ENCODE measurements around the gene GPX4. TPM values are rescaled to one million over a fixed set of nuclear protein-coding genes. Genes with fewer than 3 reads are reported as not detected.

GPX4 gene
- total RNA-seq, 1 experiment from 2014 or later = 577 TPM

DNA sequence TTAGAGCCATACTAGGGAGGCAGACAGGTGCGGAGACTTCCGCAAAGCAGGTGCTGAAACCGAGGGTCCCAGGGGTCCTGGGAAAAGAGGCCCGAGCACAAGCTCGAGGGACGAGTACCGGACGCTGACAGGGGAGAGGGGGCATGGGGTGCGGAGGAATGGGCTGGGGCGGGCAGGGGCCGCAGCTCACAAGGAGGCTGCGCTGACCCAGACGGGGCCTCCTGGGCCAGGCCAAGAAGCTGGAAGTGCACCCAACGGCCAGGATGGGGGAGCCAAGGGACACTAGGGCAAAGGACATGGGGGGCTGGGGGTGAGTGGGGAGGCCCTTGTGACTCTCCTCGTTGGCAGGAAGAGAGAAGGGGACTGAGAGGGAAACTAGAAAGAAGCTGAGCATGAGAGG, 10.5 kb upstream of the GPX4 start:
- Histone ChIP-seq H3K27me3 (ENCODE audit: control insufficient read depth, insufficient read depth, low read length) (no peaks in the 10 kb centered on the region), H3K9me3 (ENCODE audit: control insufficient read depth, insufficient read depth, low read depth, low read length) (no peaks in the 10 kb centered on the region), H3K36me3 (ENCODE audit: control insufficient read depth, insufficient read depth, low read length) (no peaks in the 10 kb centered on the region; the same call in none of the 2 replicates), H3K4me3 (ENCODE audit: low read depth in 2 of 2, low read length in 2 of 2) (peak overlapping the region; percentile 83 to 87), H3K27ac (ENCODE audit: low read length) (peak overlapping the region; percentile 87), H3K4me1 (ENCODE audit: control insufficient read depth, insufficient read depth, low read length) (peaks cover 15% of the 10 kb centered on the region)
- intact Hi-C loops (cut with micrococcal nuclease; ENCODE audit: unreplicated experiment) = no loop called here
- ChIA-PET POLR2A (interaction anchor here (0.9 kb wide), 1 partner anchor 10 kb away, joined by 3 read pairs; no protein-coding TSS in a partner anchor), CTCF (no interaction called here)
- TF ChIP-seq TCF7L2 (IDR thresholded peaks at IDR 0.05; ENCODE audit: low read depth, low read length) (no peak), SIN3A (IDR thresholded peaks at IDR 0.05; ENCODE audit: borderline replicate concordance, insufficient read depth, low read depth, low read length) (no peak), POLR2AphosphoS5 (IDR thresholded peaks at IDR 0.05; ENCODE audit: low read depth, low read length) (no peak)
- TF ChIP-seq, protein P1, sequence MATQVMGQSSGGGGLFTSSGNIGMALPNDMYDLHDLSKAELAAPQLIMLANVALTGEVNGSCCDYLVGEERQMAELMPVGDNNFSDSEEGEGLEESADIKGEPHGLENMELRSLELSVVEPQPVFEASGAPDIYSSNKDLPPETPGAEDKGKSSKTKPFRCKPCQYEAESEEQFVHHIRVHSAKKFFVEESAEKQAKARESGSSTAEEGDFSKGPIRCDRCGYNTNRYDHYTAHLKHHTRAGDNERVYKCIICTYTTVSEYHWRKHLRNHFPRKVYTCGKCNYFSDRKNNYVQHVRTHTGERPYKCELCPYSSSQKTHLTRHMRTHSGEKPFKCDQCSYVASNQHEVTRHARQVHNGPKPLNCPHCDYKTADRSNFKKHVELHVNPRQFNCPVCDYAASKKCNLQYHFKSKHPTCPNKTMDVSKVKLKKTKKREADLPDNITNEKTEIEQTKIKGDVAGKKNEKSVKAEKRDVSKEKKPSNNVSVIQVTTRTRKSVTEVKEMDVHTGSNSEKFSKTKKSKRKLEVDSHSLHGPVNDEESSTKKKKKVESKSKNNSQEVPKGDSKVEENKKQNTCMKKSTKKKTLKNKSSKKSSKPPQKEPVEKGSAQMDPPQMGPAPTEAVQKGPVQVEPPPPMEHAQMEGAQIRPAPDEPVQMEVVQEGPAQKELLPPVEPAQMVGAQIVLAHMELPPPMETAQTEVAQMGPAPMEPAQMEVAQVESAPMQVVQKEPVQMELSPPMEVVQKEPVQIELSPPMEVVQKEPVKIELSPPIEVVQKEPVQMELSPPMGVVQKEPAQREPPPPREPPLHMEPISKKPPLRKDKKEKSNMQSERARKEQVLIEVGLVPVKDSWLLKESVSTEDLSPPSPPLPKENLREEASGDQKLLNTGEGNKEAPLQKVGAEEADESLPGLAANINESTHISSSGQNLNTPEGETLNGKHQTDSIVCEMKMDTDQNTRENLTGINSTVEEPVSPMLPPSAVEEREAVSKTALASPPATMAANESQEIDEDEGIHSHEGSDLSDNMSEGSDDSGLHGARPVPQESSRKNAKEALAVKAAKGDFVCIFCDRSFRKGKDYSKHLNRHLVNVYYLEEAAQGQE (IDR thresholded peaks at IDR 0.05; ENCODE audit: insufficient read depth in 1 of 2, low read depth in 2 of 2, low read length in 1 of 2) = no peak
- TF ChIP-seq, protein P2, sequence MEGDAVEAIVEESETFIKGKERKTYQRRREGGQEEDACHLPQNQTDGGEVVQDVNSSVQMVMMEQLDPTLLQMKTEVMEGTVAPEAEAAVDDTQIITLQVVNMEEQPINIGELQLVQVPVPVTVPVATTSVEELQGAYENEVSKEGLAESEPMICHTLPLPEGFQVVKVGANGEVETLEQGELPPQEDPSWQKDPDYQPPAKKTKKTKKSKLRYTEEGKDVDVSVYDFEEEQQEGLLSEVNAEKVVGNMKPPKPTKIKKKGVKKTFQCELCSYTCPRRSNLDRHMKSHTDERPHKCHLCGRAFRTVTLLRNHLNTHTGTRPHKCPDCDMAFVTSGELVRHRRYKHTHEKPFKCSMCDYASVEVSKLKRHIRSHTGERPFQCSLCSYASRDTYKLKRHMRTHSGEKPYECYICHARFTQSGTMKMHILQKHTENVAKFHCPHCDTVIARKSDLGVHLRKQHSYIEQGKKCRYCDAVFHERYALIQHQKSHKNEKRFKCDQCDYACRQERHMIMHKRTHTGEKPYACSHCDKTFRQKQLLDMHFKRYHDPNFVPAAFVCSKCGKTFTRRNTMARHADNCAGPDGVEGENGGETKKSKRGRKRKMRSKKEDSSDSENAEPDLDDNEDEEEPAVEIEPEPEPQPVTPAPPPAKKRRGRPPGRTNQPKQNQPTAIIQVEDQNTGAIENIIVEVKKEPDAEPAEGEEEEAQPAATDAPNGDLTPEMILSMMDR (IDR thresholded peaks at IDR 0.05) = no peak
- no TSS peak for BruUV-seq (replicated peaks)
- DNase-seq (ENCODE audit: low read depth, low spot score) = no peak
- ATAC-seq = no peak
- in situ Hi-C loops (cut with HindIII; ENCODE audit: low pct_unique_long_range_greater_than_20kb, low sequenced_read_pairs) = no loop called here

DNA sequence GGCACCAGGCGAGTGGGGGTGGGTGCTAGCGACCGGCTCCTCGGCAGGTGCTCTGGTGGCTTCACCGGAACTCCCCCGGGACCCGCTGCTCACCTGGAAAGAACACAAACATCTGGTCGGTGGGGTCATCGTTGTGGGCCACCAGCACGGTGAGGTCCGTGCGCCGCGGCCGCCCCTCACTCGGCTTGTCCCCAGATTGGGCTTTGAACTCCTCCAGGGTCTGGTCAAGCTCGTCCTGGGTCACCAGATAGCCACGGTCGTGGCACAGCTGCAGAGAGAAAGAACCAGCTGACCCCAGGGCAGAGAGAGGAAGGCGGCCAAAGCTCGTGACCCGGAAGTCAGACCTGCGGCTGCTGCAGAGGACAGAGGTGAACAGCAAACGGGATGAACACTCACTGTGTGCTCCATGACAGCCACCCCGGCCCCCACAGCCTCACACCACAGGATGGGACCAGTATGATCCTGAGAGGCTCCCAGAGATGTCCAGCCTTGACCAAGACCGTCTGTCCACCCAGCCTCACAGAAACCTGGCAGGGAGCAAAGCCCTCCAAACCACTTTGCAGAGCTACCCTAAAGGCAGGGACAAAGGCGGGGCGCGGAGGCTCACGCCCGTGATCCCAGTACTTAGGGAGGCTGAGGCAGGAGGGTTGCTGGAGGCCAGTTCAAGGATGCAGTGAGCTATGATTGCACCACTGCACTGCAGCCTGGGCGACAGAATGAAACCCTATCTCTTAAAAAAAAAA, 9.8 kb upstream of the GPX4 start:
- POLR2A ChIA-PET = interaction anchor here (0.9 kb wide), 1 partner anchor 9 kb away, joined by 3 read pairs; no protein-coding TSS in a partner anchor
- Histone ChIP-seq H3K36me3 (ENCODE audit: control insufficient read depth, insufficient read depth, low read length) (no peaks in the 10 kb centered on the region; the same call in none of the 2 replicates), H3K9me3 (ENCODE audit: control insufficient read depth, insufficient read depth, low read depth, low read length) (no peaks in the 10 kb centered on the region), H3K4me3 (ENCODE audit: low read depth in 2 of 2, low read length in 2 of 2) (peak overlapping the region; percentile 83 to 87), H3K27me3 (ENCODE audit: control insufficient read depth, insufficient read depth, low read length) (no peaks in the 10 kb centered on the region), H3K27ac (ENCODE audit: low read length) (peak overlapping the region; percentile 87), H3K4me1 (ENCODE audit: control insufficient read depth, insufficient read depth, low read length) (peaks cover 22% of the 10 kb centered on the region)
- in situ Hi-C loops (cut with HindIII; ENCODE audit: low pct_unique_long_range_greater_than_20kb, low sequenced_read_pairs) = no loop called here
- CTCF ChIA-PET = interaction anchor here (0.6 kb wide), 1 partner anchor 564 kb away, joined by 6 read pairs; no protein-coding TSS in a partner anchor
- no TSS peak for BruUV-seq (replicated peaks)
- ATAC-seq = no peak; the same call in 1 of the 2 replicates
- intact Hi-C loops (cut with micrococcal nuclease; ENCODE audit: unreplicated experiment) = no loop called here
- TF ChIP-seq, protein P2 (IDR thresholded peaks at IDR 0.05) = no peak
- TF ChIP-seq POLR2AphosphoS5 (IDR thresholded peaks at IDR 0.05; ENCODE audit: low read depth, low read length) = no peak
- no peak for TF ChIP-seq TCF7L2 (IDR thresholded peaks at IDR 0.05; ENCODE audit: low read depth, low read length)
- no peak; the same call in 1 of the 2 replicates for TF ChIP-seq SIN3A (IDR thresholded peaks at IDR 0.05; ENCODE audit: borderline replicate concordance, insufficient read depth, low read depth, low read length)
- TF ChIP-seq, protein P1 (IDR thresholded peaks at IDR 0.05; ENCODE audit: insufficient read depth in 1 of 2, low read depth in 2 of 2, low read length in 1 of 2) = no peak
- DNase-seq (ENCODE audit: low read depth, low spot score) = no peak

All from Panc1 (cell line).